Measurements from ENCODE around the gene ING2. TPM values are rescaled to one million over a fixed set of nuclear protein-coding genes. Genes with fewer than 3 reads are reported as not detected.

The ING2 gene
- total and polyA plus RNA-seq, 2 donors (not counting 1 experiment from before 2014, with no cell fraction given): 7.8 to 10.0 TPM

- Histone ChIP-seq H4K20me1 (ENCODE audit: control insufficient read depth, insufficient read depth, low read length, poor library complexity, severe bottlenecking) (no peaks in the 10 kb centered on the region), H3K27me3 (replicated peaks in 1 of 4; ENCODE audit: control extremely low read depth in 1 of 4, control insufficient read depth in 3 of 4, insufficient read depth in 4 of 4, low read length in 3 of 4) (no peaks in the 10 kb centered on the region), H3K4me1 (ENCODE audit: control insufficient read depth in 2 of 2, insufficient read depth in 2 of 2, low read length in 2 of 2) (peaks cover 7 to 10% of the 10 kb centered on the region in 2 donors), H3K9me3 (ENCODE audit: control extremely low read depth in 1 of 3, control insufficient read depth in 2 of 3, insufficient read depth in 1 of 3, low read length in 2 of 3) (no peaks in the 10 kb centered on the region), H3K27ac (ENCODE audit: low read length in 2 of 2) (peak overlapping the region; percentile 88 to 97), H3K4me2 (replicated peaks; ENCODE audit: low read depth, low read length, poor library complexity, severe bottlenecking) (peak overlapping the region; percentile 81), H2AFZ (ENCODE audit: insufficient read depth, low read depth, low read length, poor library complexity, severe bottlenecking) (peak overlapping the region; percentile 96), H3K4me3 (ENCODE audit: control extremely low read depth in 1 of 5, extremely low read depth in 1 of 5, insufficient read depth in 1 of 5, low read depth in 2 of 5, low read length in 4 of 5) (peak overlapping the region; percentile 67 to 99 (median 85)), H3K9ac (ENCODE audit: low read length) (peak overlapping the region; percentile 95), H3K36me3 (replicated peaks in 1 of 2; ENCODE audit: control extremely low read depth in 1 of 2, control insufficient read depth in 1 of 2, extremely low read depth in 1 of 2, insufficient read depth in 2 of 2, low read length in 1 of 2) (peaks cover 3 to 4% of the 10 kb centered on the region in 2 experiments), H3K79me2 (ENCODE audit: control insufficient read depth, insufficient read depth, low read length) (peaks cover 21% of the 10 kb centered on the region)
- Mint-ChIP-seq H3K9me3 (ENCODE audit: insufficient read depth) (no peaks in the 10 kb centered on the region), H3K27me3 (no peaks in the 10 kb centered on the region), H3K4me1 (peaks cover 12% of the 10 kb centered on the region), H3K27ac (peak overlapping the region; percentile 100), H3K4me3 (peak overlapping the region; percentile 98)
- intact Hi-C loops (cut with micrococcal nuclease): loop anchor here (5.0 to 10.0 kb wide), 5 partner anchors 908 to 1918 kb away; partner anchors contain the start of genes ANKRD37, CFAP97, LRP2BP and UFSP2
- no peak for DNase-seq
- ChIA-PET POLR2A (interaction anchor here (0.7 to 3.2 kb wide), 4 partner anchors 62 to 1227 kb away, joined by 3 to 15 read pairs (median 6); partner anchors contain the start of genes CDKN2AIP, CENPU, RWDD4 and TRAPPC11), CTCF (interaction anchor here (0.6 to 1.0 kb wide), 2 partner anchors 62 to 584 kb away, joined by 3 to 5 read pairs; partner anchors contain the start of gene CDKN2AIP)
- ATAC-seq (ENCODE audit: low read depth): no peak
- TF ChIP-seq, protein P1, sequence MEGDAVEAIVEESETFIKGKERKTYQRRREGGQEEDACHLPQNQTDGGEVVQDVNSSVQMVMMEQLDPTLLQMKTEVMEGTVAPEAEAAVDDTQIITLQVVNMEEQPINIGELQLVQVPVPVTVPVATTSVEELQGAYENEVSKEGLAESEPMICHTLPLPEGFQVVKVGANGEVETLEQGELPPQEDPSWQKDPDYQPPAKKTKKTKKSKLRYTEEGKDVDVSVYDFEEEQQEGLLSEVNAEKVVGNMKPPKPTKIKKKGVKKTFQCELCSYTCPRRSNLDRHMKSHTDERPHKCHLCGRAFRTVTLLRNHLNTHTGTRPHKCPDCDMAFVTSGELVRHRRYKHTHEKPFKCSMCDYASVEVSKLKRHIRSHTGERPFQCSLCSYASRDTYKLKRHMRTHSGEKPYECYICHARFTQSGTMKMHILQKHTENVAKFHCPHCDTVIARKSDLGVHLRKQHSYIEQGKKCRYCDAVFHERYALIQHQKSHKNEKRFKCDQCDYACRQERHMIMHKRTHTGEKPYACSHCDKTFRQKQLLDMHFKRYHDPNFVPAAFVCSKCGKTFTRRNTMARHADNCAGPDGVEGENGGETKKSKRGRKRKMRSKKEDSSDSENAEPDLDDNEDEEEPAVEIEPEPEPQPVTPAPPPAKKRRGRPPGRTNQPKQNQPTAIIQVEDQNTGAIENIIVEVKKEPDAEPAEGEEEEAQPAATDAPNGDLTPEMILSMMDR (IDR thresholded peaks at IDR 0.05): no peak
- no peak for TF ChIP-seq EZH2 (IDR thresholded peaks at IDR 0.05; ENCODE audit: borderline replicate concordance, insufficient read depth, low read depth, low read length, poor library complexity, severe bottlenecking)
- WGBS (ENCODE audit: insufficient coverage): 0% methylated on average over 3 of the region's 14 CpGs
Measured at GRCh38 chr4:183506389-183506735, 1.5 kb downstream of the ING2 start.

GRCh38 chr4:183507925-183508696 lies 3.3 kb downstream of the ING2 start:
- H3K4me3 ChIP-seq (ENCODE audit: control extremely low read depth in 1 of 5, extremely low read depth in 1 of 5, insufficient read depth in 1 of 5, low read depth in 2 of 5, low read length in 4 of 5): no peak overlapping the region
- H2AFZ ChIP-seq (ENCODE audit: insufficient read depth, low read depth, low read length, poor library complexity, severe bottlenecking): no peak overlapping the region
- no peaks in the 10 kb centered on the region for H3K27me3 Mint-ChIP-seq
- H3K4me3 Mint-ChIP-seq: no peak overlapping the region
- ChIA-PET POLR2A (interaction anchor here (0.9 kb wide), 1 partner anchor 63 kb away, joined by 3 read pairs; the partner anchor contains the start of gene CDKN2AIP), CTCF (no interaction called here)
- no peaks in the 10 kb centered on the region for H3K9me3 Mint-ChIP-seq (ENCODE audit: insufficient read depth)
- no peaks in the 10 kb centered on the region for H3K27me3 ChIP-seq (replicated peaks in 1 of 4; ENCODE audit: control extremely low read depth in 1 of 4, control insufficient read depth in 3 of 4, insufficient read depth in 4 of 4, low read length in 3 of 4)
- 75% methylated on average over 2 of the region's 6 CpGs for WGBS (ENCODE audit: insufficient coverage)
- no peak overlapping the region for H3K4me2 ChIP-seq (replicated peaks; ENCODE audit: low read depth, low read length, poor library complexity, severe bottlenecking)
- TF ChIP-seq, protein P1 (IDR thresholded peaks at IDR 0.05): no peak
- no peak for TF ChIP-seq EZH2 (IDR thresholded peaks at IDR 0.05; ENCODE audit: borderline replicate concordance, insufficient read depth, low read depth, low read length, poor library complexity, severe bottlenecking)
- peaks cover 6 to 10% of the 10 kb centered on the region in 2 donors for H3K4me1 ChIP-seq (ENCODE audit: control insufficient read depth in 2 of 2, insufficient read depth in 2 of 2, low read length in 2 of 2)
- DNase-seq (no peak), ATAC-seq (ENCODE audit: low read depth) (no peak)
- no peaks in the 10 kb centered on the region for H3K9me3 ChIP-seq (ENCODE audit: control extremely low read depth in 1 of 3, control insufficient read depth in 2 of 3, insufficient read depth in 1 of 3, low read length in 2 of 3)
- peaks cover 3 to 10% of the 10 kb centered on the region in 2 experiments for H3K36me3 ChIP-seq (replicated peaks in 1 of 2; ENCODE audit: control extremely low read depth in 1 of 2, control insufficient read depth in 1 of 2, extremely low read depth in 1 of 2, insufficient read depth in 2 of 2, low read length in 1 of 2)
- H3K4me1 Mint-ChIP-seq: peaks cover 9% of the 10 kb centered on the region
- intact Hi-C loops (cut with micrococcal nuclease): loop anchor here (5.0 to 10.0 kb wide), 5 partner anchors 907 to 1917 kb away; partner anchors contain the start of genes ANKRD37, CFAP97, LRP2BP and UFSP2
- no peak overlapping the region for H3K9ac ChIP-seq (ENCODE audit: low read length)
- no peaks in the 10 kb centered on the region for H4K20me1 ChIP-seq (ENCODE audit: control insufficient read depth, insufficient read depth, low read length, poor library complexity, severe bottlenecking)
- no peak overlapping the region for H3K27ac ChIP-seq (ENCODE audit: low read length in 2 of 2)
- peaks cover 14% of the 10 kb centered on the region for H3K79me2 ChIP-seq (ENCODE audit: control insufficient read depth, insufficient read depth, low read length)
- H3K27ac Mint-ChIP-seq: no peak overlapping the region

Measured in B cell (primary cell).